ENCODE results near the gene KICS2. TPM values are rescaled to one million over a fixed set of nuclear protein-coding genes. Genes with fewer than 3 reads are reported as not detected.

The KICS2 gene
- total RNA-seq, 2 donors from 2014 or later = 7.0 to 50.4 TPM

- Histone ChIP-seq H3K27ac (no peak overlapping the region), H3K9me3 (no peaks in the 10 kb centered on the region), H3K4me1 (no peaks in the 10 kb centered on the region), H3K4me3 (no peak overlapping the region), H3K27me3 (no peaks in the 10 kb centered on the region), H3K36me3 (replicated peaks in 1 of 2; ENCODE audit: insufficient read depth in 1 of 2, low read depth in 2 of 2) (no peaks in the 10 kb centered on the region)
- ATAC-seq (no peak), DNase-seq (no peak)
- 78 to 84% methylated on average over 5 of the region's 5 CpGs for WGBS, 2 donors
- intact Hi-C loops (cut with DNase I) = no loop called here
- TF ChIP-seq POLR2A (IDR thresholded peaks at IDR 0.05) (no peak), CTCF (IDR thresholded peaks at IDR 0.05) (no peak)
These were observed 39.7 kb upstream of the KICS2 start for GRCh38 chr12:64261813-64262212.

GRCh38 chr12:64258576-64258975 lies 36.5 kb upstream of the KICS2 start:
- Histone ChIP-seq H3K4me3 (no peak overlapping the region), H3K4me1 (no peaks in the 10 kb centered on the region), H3K27me3 (no peaks in the 10 kb centered on the region), H3K36me3 (replicated peaks in 1 of 2; ENCODE audit: insufficient read depth in 1 of 2, low read depth in 2 of 2) (no peaks in the 10 kb centered on the region), H3K9me3 (no peaks in the 10 kb centered on the region), H3K27ac (no peak overlapping the region)
- no peak for ATAC-seq
- TF ChIP-seq POLR2A (IDR thresholded peaks at IDR 0.05) = no peak
- no peak for TF ChIP-seq CTCF (IDR thresholded peaks at IDR 0.05)
- WGBS, 2 donors = 27 to 34% methylated on average over 3 of the region's 3 CpGs
- intact Hi-C loops (cut with DNase I) = loop anchor here (5.0 kb wide), 1 partner anchor 421 kb away; no protein-coding TSS in a partner anchor
- no peak for DNase-seq

GRCh38 chr12:64256166-64256800 lies 34.2 kb upstream of the KICS2 start:
- H3K27me3 ChIP-seq = no peaks in the 10 kb centered on the region
- H3K4me3 ChIP-seq = no peak overlapping the region
- DNase-seq (no peak), ATAC-seq (peak; percentile 50)
- intact Hi-C loops (cut with DNase I) = loop anchor here (5.0 kb wide), 1 partner anchor 419 kb away; no protein-coding TSS in a partner anchor
- no peaks in the 10 kb centered on the region for H3K9me3 ChIP-seq
- peak; percentile 38 to 84 (median 77) for TF ChIP-seq CTCF (IDR thresholded peaks at IDR 0.05)
- no peak for TF ChIP-seq POLR2A (IDR thresholded peaks at IDR 0.05)
- 61 to 72% methylated on average over 4 of the region's 4 CpGs for WGBS, 2 donors
- no peaks in the 10 kb centered on the region for H3K4me1 ChIP-seq
- H3K36me3 ChIP-seq (replicated peaks in 1 of 2; ENCODE audit: insufficient read depth in 1 of 2, low read depth in 2 of 2) = no peaks in the 10 kb centered on the region
- no peak overlapping the region for H3K27ac ChIP-seq

GRCh38 chr12:64255249-64255648 lies 33.2 kb upstream of the KICS2 start:
- no peaks in the 10 kb centered on the region for H3K4me1 ChIP-seq
- intact Hi-C loops (cut with DNase I) = loop anchor here (5.0 kb wide), 1 partner anchor 418 kb away; no protein-coding TSS in a partner anchor
- ATAC-seq = no peak
- no peaks in the 10 kb centered on the region for H3K36me3 ChIP-seq (replicated peaks in 1 of 2; ENCODE audit: insufficient read depth in 1 of 2, low read depth in 2 of 2)
- no peaks in the 10 kb centered on the region for H3K27me3 ChIP-seq
- H3K9me3 ChIP-seq = no peaks in the 10 kb centered on the region
- no peak for DNase-seq
- TF ChIP-seq POLR2A (IDR thresholded peaks at IDR 0.05) (no peak), CTCF (IDR thresholded peaks at IDR 0.05) (no peak)
- H3K27ac ChIP-seq = no peak overlapping the region
- H3K4me3 ChIP-seq = no peak overlapping the region
- 54 to 56% methylated on average over 4 of the region's 4 CpGs for WGBS, 2 donors

- intact Hi-C loops (cut with DNase I) = no loop called here
- Histone ChIP-seq H3K27me3 (no peaks in the 10 kb centered on the region), H3K4me1 (no peaks in the 10 kb centered on the region), H3K4me3 (no peak overlapping the region), H3K36me3 (replicated peaks in 1 of 2; ENCODE audit: insufficient read depth in 1 of 2, low read depth in 2 of 2) (no peaks in the 10 kb centered on the region), H3K27ac (no peak overlapping the region), H3K9me3 (no peaks in the 10 kb centered on the region)
- TF ChIP-seq CTCF (IDR thresholded peaks at IDR 0.05) (no peak), POLR2A (IDR thresholded peaks at IDR 0.05) (no peak)
- no peak for ATAC-seq
- no peak for DNase-seq
- WGBS, 2 donors = 8 to 62% methylated on average over 1 of the region's 1 CpG
These were observed 31.3 kb upstream of the KICS2 start for GRCh38 chr12:64253356-64253755.
